ENCODE measurements around the gene OR1F1.
A peak's percentile ranks its signal among the peaks of the same experiment; 100 is the strongest.

- TF ChIP-seq EZH2phosphoT487 (IDR thresholded peaks at IDR 0.05; ENCODE audit: unreplicated experiment): no peak
- TF ChIP-seq, protein P1, sequence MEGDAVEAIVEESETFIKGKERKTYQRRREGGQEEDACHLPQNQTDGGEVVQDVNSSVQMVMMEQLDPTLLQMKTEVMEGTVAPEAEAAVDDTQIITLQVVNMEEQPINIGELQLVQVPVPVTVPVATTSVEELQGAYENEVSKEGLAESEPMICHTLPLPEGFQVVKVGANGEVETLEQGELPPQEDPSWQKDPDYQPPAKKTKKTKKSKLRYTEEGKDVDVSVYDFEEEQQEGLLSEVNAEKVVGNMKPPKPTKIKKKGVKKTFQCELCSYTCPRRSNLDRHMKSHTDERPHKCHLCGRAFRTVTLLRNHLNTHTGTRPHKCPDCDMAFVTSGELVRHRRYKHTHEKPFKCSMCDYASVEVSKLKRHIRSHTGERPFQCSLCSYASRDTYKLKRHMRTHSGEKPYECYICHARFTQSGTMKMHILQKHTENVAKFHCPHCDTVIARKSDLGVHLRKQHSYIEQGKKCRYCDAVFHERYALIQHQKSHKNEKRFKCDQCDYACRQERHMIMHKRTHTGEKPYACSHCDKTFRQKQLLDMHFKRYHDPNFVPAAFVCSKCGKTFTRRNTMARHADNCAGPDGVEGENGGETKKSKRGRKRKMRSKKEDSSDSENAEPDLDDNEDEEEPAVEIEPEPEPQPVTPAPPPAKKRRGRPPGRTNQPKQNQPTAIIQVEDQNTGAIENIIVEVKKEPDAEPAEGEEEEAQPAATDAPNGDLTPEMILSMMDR (conservative IDR thresholded peaks at IDR 0.05; ENCODE audit: low read depth in 2 of 2): no peak
- no peak for TF ChIP-seq EZH2 (IDR thresholded peaks at IDR 0.05; ENCODE audit: low read depth, unreplicated experiment)
- peak; percentile 76 for TF ChIP-seq CREB1 (CRISPR knock-in tag; IDR thresholded peaks at IDR 0.05; ENCODE audit: low read depth)
- TF ChIP-seq ZNF462 (CRISPR knock-in tag; IDR thresholded peaks at IDR 0.05): no peak
- TF ChIP-seq, protein P2, sequence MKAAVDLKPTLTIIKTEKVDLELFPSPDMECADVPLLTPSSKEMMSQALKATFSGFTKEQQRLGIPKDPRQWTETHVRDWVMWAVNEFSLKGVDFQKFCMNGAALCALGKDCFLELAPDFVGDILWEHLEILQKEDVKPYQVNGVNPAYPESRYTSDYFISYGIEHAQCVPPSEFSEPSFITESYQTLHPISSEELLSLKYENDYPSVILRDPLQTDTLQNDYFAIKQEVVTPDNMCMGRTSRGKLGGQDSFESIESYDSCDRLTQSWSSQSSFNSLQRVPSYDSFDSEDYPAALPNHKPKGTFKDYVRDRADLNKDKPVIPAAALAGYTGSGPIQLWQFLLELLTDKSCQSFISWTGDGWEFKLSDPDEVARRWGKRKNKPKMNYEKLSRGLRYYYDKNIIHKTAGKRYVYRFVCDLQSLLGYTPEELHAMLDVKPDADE (IDR thresholded peaks at IDR 0.05): peak; percentile 16; the same call in 1 of the 2 replicates
- TF ChIP-seq, protein P3, sequence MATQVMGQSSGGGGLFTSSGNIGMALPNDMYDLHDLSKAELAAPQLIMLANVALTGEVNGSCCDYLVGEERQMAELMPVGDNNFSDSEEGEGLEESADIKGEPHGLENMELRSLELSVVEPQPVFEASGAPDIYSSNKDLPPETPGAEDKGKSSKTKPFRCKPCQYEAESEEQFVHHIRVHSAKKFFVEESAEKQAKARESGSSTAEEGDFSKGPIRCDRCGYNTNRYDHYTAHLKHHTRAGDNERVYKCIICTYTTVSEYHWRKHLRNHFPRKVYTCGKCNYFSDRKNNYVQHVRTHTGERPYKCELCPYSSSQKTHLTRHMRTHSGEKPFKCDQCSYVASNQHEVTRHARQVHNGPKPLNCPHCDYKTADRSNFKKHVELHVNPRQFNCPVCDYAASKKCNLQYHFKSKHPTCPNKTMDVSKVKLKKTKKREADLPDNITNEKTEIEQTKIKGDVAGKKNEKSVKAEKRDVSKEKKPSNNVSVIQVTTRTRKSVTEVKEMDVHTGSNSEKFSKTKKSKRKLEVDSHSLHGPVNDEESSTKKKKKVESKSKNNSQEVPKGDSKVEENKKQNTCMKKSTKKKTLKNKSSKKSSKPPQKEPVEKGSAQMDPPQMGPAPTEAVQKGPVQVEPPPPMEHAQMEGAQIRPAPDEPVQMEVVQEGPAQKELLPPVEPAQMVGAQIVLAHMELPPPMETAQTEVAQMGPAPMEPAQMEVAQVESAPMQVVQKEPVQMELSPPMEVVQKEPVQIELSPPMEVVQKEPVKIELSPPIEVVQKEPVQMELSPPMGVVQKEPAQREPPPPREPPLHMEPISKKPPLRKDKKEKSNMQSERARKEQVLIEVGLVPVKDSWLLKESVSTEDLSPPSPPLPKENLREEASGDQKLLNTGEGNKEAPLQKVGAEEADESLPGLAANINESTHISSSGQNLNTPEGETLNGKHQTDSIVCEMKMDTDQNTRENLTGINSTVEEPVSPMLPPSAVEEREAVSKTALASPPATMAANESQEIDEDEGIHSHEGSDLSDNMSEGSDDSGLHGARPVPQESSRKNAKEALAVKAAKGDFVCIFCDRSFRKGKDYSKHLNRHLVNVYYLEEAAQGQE (IDR thresholded peaks at IDR 0.05; ENCODE audit: unreplicated experiment): no peak
Observed at GRCh38 chr16:3158510-3159314, 29.3 kb upstream of the OR1F1 start.
